HG03439 (cell line): ENCODE results near the gene UROS.

Experiments
- ATAC-seq: cut with Tn5 transposase; IDR thresholded peaks from one replicate; pipeline ENCODE4 v1.9.1; 2021; ENCODE audit warnings: mild to moderate bottlenecking, moderate library complexity; ENCODE audit not compliant: unreplicated experiment

Gene UROS

GRCh38 chr10:125795128-125795527 lies 27.9 kb downstream of the UROS start:
- no peak for ATAC-seq

- ATAC-seq: no peak
Measured at GRCh38 chr10:125792342-125793300, 30.4 kb downstream of the UROS start.

DNA sequence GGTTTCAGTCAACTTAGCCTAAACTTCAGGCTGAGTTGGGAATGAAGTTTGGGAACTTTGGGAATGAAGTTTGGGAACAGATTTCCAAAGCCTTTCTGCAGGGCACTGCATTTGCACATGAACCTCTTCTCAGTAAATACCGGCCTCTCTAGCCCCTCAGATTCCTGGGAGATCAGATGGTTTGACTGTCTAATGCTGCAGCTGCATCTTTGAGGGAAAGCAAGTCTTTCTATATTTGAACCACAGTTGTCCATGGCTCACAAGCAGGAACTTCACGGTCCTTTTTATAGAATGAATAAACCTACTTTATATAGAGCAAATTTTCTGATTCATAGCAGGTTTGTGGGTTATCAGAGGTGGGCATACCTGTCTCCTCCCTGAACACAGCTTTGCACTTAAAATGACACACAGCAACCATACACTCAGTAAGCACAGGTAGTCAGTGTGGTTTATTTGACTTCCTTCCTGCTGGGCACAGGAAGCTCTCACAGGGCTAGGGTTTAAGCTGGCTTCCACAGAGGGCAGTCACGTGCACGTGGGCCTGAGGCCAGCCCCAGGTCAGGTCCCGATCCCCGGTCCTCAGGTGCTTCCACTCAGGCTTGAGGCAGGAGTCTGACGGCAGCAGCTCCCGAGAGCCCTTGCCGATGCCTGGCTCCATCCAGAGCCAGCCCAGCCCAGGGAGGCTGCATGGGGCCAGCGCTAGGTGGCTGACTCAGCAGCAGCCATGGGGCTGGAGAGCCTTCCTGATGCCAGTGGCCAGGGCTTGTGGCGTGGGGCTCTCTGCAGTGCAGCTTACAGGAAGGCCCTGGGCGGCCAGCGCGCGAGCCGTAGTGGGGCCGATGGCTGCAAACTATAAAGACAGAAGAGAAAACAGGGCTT lies 34.7 kb downstream of the UROS start:
- ATAC-seq: no peak

- no peak for ATAC-seq
Measured at GRCh38 chr10:125785791-125786190, 37.3 kb downstream of the UROS start.

DNA sequence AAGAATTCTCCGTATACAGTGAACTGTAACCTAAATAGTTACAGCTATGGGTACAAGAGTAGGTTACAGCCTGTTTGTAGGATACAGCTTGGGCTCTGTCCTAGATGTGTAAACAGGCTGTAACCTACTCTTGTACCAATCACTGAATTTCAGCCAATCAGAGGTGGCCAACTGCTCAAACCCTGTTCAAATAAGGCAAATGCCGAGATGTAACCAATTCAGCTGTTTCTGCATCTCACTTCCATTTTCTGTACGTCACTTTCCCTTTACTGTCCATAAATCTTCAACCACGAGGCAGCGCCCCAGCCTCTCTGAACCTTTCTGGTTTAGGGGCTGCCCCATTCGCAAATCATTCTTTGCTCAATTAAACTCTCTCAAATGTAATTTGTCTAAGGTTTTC lies 39.1 kb downstream of the UROS start:
- peak; percentile 46 for ATAC-seq

- no peak for ATAC-seq
Measured at GRCh38 chr10:125783408-125783807, 39.6 kb downstream of the UROS start.

DNA sequence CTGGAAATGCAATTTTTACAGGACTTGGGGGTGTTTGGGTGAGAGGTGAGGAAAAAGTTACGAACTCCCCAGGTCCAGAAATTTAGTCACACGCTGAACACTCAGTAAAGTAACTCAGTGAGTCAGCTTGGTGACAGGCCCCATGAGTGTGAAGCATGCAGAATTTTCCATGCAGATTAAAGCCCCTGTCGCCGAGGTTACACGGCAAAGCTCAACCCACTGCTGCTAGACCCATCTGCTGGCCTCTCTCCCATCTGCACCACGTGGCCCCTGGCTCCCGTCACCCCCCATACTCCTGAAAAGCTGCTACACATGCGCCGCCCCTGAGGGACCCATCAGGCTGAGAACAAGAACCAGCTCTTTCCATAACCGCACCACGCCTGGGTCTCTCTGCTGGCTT lies 40.4 kb downstream of the UROS start:
- ATAC-seq: no peak

- ATAC-seq: no peak
Measured at GRCh38 chr10:125782054-125782453, 41.0 kb downstream of the UROS start.

DNA sequence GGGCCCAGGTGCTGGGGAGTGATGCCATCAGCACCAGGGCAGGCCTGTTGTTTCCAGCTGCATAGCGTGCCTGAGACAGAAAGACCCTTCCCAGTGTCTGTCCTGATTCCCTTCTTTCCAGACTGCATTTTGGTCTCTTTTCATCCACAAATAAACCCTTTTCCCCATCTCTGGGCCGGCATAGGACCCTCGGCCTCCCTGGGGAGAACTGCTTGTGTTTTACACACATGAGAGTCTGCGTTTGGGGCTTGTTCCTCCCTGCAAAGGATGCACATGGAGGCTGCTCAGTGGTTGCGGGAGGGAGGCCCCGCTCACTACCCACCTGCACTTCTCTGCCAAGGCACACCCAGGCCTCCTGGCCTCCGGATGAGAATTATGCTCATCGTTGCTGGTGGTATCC lies 41.7 kb downstream of the UROS start:
- no peak for ATAC-seq

- no peak for ATAC-seq
Measured at GRCh38 chr10:125779403-125780327, 43.4 kb downstream of the UROS start.

DNA sequence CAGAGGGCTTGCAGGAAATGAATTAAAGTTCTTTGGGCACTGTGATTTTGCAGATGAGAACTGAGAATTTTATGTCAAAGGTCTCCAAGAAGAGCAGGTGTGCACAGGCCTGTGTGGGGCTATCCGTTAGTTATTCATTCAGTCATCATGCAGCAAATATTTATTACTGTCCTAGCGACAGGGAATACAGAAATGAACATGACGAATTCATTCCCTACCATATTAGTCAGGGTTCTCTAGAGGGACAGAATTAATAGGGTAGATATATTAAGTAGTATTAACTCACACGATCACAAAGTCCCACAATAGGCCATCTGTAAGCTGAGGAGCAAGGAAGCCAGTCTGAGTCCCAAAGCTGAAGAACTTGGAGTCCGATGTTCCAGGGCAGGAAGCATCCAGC lies 44.5 kb downstream of the UROS start:
- no peak for ATAC-seq

GRCh38 chr10:125777806-125778205 lies 45.3 kb downstream of the UROS start:
- no peak for ATAC-seq

- ATAC-seq: no peak
Measured at GRCh38 chr10:125775491-125776106, 47.5 kb downstream of the UROS start, which contains the start of gene MMP21. Gene MMP21, minus strand, starts transcription at chr10:125775821. Its CDS starts 0 bp downstream, at chr10:125775821.

GRCh38 chr10:125774581-125775191 lies 48.4 kb downstream of the UROS start:
- no peak for ATAC-seq

DNA sequence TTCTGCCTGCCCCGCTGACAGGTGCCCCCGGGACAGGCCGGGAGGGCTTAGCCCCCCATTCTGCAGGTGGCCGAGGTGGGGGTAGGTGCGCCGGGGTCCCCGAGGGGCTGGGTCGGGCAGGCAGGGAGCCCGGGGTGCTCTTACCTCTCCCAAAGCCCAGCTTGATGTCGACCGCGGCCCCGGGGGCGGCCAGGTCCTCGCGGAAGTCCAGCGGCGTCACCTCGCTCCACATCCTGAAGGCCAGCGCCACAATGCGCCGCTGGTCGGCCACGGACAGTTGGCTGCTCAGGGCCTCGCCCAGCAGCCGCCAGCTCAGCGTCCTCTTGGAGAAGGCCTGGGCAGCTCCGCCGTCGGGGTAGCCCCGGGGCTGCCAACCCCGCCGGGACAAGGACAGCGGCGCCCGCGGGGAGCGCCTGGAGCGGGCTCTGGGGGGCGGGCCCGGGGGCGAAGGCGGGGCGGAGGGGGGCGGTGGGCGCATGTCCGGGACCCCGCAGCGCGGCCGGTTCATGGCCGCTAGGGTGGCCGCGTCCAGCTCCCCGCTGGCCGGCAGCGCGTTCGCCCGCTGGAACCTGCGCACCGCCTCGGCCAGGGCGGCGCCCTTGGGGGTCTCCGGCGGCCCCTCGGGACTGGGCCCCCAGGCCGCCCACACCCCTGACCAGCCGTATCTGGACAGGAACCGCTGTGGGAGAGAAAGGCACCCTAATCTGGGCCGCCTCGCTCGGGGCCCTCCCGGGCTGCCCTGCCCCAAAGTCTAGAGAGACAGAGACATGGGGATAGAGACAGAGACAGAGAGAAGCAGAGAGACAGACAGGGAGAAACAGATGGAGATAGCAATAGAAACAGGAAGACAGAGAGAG lies 49.1 kb downstream of the UROS start:
- ATAC-seq: no peak

DNA sequence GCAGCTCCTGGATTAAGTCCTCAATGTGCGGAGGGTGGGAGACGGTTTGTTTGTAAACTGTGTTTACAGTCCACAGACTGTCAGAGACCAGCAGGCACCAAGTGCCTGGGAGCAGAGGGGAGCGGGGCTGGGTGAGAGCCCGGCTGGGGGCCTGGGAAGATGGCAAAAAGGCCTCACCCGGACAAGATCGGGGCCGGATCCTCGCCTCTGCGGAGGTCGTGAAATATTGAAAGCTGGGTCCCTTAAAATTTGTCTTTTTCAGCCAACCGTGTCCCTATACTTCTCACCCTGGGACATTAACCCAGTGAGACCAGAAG lies 50.2 kb downstream of the UROS start:
- no peak for ATAC-seq

DNA sequence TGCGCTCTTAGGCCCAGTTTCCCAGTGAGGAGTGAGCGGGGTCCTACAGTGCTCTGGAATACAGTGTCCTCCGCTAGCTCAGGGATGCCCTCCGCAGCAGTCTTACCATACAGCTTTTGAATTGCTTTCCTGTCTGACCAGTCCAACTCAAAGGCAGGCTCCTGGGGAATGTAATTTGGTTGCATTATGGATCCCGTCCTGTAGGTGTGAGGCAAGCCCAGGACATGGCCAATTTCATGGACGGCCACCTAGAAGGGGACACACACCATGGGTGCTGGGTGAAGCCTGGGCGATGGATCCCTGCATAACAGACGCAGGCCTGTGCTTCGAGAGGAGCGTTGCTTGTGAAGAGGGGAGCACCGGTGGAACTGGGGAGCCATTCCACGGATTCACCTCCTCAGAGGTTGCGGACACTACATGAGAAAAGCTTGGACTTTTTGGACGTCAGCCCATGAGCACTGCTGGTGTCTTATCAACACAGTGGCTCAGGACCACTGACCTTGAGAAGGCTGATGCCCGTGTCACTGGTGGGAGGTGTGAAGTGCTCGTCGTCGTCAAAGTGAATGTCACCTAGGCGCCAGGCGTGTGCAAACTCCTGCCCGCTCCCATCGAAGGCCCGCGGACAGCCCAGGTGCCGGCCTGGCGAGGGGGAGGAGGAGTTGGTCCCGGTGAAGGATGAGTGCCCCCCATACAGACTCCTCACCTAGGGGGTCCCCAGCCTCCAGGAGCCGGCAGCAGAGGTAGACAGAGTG lies 50.8 kb downstream of the UROS start:
- ATAC-seq: no peak

- ATAC-seq: no peak
Measured at GRCh38 chr10:125770844-125771243, 52.2 kb downstream of the UROS start.
